AG20443 (cell line): ENCODE results near the gene CNNM2.
"Not testable (repeated sequence)": the region's sequence is repeated elsewhere in the genome, so short reads cannot be mapped to it uniquely, and the experiment has no call there.

Source experiments
- DNase-seq: peaks from one replicate; pipeline ENCODE4 v3.0.0; 2012; ENCODE audit warnings: low spot score, mixed read lengths

CNNM2 gene

DNA sequence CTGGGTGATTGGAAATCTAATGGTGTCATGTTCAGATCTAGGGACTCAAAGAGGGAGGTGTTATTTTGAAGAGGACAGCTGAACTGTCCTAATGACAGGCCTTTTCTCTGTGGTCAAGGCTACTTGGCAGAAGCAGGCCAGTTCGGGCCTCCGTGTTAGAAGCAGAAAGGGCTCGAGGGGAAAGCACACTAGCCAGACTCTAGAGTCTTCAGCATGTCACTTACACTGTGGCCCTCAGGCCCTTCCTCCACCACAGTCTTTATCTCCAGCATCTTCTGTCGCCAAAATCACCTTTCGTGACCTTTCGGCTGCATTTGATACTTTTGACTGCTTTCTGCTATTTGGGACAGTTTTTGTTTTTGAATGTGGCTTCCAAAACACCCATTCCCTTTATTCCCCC lies 123.3 kb downstream of the CNNM2 start:
- no peak for DNase-seq

DNA sequence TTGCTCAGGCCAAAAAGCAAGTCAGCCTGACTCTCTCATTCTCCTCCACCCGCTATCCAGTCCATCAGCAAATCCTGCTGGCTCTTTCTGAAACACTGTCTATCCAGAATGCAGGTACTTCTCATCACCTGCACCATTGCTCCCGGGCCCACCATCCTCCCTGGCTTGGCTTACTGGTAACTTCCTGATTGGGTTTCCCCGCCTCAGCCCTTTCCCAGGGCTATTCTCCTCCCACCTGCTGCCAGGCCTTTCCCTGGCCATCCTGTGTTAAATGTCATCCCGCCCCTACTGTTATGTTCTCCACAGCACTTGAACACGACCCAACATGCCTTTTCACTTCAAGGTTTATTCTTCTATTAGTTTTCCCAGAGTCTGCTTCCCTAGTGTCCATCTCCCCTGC lies 124.0 kb downstream of the CNNM2 start:
- DNase-seq, result no peak

DNA sequence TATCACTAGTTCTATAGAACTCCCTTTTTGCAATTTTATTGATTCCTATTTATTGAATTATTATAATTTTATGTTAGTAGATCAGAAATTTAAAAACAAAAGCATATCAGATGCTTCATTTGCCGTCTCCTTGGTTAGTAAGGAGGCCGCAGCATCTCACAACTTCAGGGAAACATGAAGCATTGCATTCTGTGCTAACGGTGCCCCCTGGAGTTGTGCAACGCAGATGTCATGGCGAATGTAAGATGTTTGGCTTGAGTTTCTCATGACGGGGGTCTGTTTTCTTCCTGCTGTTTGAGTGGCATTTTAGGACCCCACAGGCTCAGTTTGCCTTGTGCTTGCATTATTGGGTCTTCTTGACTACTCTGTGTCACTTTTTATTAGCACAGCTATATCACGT lies 124.8 kb downstream of the CNNM2 start:
- no peak for DNase-seq

DNA sequence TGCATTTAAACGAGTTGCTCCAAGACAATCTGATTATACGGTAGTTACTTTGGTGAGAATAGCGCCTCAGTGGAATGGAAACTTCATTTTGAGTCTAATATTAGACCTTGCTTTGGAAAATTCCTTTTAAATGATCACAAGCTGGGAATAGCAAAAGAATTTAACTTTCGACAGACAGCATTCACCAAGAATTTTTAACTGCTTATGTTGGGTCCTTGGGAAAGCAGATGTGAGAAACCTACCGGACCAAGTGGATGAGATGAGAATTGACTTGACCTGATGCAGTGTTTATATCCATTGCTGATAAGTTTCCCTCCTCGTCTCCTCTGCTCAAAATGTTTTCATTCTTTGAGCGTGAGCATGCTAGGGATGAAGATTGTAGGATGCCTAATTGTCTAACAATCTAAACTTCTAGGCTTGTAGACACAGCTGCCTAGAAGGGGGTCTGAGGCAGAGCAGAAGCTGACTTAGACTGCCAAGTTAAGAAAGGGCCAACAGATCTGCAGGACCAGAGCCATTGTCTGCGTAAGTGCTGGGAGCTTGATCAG lies 126.9 kb downstream of the CNNM2 start:
- DNase-seq, result peak; percentile 55

DNA sequence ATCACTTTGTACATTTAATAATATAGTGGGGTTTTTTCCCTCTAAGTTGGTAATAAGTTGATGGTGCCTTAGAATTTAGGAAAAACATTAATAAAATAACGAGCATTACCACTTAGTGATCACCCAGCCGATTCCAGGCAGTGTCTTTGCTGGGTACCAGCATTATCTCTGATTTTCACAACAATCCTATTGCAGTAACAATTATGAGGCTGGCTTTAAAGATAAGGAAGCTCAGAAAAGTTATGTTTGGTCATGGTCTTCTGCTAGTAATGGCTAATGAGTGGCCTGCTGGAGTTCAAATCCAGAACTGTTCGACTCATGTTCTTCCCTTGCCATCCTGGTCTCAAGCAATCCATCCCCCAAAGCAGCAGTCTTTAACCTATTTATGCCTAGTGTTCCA lies 127.9 kb downstream of the CNNM2 start:
- DNase-seq, result no peak

DNA sequence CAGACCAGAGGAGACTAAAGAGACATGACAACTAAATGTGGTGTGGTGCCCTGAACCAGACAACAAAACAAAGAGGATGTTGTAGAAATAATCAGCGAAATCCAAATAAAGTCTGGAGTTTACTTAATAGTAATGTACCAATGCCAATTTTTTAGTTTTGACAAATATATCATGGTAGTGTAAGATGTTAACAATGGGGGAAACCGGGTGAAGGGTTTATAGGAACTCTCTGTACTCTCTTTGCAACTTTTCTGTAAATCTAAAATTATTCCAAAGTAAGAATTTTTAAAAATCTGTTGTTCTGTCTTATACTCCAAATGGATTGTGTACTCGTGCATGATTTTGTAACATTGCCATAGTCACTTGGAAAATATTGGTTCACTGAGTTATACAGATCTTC lies 129.3 kb downstream of the CNNM2 start:
- DNase-seq, result no peak

DNA sequence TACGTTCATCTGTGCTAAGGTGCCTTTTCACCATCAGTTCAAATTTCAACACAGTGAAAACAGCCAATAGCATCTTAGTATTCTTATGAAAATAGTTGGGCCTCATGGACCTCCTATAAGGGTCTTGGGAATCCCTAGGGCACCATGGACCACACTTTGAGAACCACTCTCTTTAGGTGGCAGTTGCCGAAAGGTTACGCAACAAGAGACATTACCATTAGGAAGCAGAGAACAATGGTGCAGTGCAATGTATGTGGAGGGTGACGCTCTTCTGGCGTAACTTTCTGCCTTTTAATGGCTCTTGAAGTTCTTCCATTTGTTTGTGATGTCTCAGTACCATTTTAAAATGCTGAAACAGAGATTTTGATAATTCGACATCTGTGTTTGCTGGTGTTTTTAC lies 131.1 kb downstream of the CNNM2 start:
- DNase-seq, result no peak

DNA sequence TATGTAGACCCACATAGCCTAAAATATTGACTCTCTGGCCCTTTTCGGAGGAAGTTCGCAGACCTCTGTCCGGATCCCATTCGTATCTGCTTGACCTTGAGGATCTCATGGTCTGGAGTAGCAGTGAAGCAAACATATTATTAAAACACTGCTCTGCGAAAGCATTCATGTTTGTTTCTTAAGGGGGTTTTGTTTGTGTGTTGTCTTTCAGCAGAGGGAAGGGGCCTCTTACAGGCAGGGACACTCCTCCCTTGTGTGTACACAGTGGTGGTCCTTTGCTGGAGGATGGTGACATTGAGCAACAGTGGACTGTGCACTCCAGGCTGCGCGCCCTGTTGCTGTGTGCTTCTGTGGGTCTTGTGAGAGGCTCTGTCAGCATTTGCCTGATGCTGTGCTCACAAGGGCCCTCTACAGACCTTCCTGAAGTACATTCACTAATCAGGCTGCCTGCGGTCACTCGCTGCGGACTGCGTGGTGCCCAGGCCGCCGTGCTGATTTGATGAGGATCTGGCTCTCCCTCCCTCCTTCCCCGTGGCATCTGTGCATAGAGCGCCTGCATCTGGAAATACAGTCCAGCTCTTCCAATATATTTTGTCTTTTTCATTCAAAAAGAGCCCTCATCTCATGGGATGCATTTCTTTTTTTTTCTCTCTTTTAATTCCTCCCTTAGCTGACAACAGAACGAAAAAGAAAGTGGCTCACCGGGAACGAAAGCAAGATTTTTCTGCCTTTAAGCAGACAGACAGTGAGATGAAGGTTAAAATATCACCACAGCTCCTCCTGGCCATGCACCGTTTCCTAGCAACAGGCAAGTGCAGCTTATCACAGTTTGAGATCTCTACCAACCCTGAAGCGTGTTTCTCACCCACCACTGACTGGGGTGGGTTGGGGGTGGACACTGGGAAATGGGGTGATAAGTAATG lies 135.8 kb downstream of the CNNM2 start:
- peak; percentile 86 for DNase-seq

DNA sequence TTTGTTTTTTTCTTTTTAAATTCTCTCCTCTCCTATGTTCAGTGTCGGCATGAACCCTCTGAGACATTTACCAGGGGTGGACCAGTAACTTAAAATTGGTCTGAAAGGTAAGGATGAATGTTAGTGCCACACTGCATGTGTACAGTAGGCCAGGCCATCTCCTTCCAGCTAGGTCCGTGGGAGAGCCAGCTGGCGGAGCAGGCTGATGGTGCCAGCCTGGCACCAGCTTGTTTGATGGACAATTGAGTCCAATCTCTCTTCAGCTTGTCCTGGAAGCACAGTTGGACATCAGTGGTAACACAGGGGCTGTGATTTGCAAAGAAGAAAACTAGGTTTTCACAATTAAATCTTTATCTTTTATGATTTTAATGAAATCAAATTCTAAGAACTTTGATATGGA lies 136.5 kb downstream of the CNNM2 start:
- DNase-seq, result no peak

DNA sequence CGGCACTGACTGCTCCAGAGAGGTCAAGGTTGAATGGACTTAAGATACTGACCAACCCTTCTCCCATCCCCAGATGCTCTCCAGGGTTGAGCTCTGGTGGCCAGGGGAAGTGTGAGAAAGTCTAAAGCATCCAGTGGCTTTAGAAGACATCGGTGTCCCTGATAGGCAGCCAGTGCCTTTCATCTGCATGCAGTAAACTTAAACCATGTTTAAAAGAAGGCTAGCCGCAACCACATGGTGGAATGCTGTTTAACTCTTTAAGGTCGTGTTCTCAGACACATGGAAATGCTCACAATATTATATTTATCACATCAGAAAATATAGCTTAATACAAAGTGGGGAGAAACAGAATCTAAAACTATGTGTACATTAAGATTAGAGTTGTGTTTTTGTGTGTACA lies 137.0 kb downstream of the CNNM2 start:
- DNase-seq, result no peak

DNA sequence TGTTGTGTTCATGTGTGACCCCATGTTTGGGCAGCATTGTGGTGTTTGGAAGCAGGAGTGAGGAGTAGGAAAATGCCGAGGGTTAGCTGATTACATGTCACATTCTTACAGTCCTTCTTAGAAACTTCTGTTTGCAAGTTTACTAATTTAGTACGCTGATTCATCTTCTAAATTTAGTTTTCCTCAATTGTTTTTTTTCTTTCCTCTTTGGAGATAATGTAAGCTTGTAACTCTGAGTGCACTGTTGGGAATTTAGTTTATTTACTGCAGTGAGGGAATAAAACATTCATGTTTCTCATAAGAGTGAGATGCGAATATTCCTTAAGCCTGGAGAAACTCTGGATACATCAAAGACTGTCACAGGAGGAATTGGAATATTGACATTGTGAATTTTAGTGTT lies 139.9 kb downstream of the CNNM2 start:
- DNase-seq, result no peak

DNA sequence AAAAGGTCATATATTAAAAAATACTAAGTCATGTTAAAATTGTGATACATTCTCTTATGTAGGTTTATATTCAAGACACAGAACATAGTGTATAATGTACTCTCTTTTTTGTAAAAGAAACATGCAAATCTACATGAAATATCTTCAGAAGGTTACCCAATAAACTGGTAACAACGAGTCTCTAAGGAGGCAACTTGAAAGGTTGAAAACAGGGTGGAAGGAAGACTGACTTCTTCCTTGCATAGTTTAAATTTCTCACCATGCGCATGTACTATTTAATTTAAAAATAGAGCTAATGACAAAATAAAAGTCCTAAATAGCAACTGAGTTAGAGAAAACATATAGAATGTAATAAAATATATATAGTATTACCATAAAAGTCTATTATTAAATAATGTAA lies 142.5 kb downstream of the CNNM2 start:
- no peak for DNase-seq

DNA sequence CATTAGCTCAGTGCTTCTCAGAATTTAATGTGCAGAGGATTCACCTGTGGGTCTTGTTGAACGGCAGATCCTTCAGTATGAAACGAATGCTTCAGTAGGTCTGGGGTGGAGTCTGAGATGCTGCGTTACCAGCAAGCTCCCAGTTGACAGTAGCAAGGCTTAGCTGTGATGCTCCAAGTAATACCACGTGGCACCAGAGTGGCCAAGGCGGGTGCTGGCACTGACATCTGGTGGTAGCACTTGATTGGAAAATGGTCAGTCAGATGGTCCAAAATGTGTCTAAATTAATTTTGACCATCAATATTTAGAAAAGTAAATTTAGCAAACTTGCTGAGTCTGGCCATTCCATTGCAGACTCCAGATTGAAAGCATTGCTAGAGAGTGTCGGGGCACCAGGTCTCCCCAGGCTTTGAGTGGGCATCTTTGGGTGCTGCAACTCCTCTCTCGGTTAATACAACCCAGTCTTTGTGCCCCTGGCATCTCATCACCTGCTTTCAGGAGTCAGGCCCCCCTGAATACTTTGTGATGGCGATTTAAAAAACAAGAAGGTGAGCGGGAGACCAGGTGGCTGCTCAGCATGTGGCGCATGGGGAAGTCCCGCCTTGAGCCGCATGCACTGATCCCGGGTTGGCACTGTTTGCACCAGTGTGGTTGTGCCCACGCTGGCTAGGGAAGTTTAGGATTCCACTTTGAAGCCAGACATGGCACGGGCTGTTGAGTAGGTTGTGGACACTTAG lies 144.9 kb downstream of the CNNM2 start:
- DNase-seq, result no peak

DNA sequence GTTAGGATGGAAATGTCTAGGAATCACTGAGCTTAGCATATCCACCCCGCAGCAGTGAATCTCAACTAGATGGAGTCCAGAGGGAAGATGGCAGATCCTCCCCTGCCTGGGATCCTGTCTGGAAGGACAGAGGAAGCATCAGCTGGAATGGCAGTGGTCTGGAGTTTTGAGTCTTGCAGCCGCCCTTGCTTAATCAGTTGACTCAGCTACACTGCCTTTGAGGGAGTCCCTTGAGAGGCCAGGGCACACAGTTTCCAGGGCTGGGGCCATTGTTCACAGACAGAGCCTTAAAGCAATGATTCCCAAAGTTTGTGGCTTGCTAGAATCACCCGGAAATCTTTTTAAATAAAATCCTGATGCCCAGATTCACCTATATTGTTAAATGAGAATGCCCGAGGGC lies 146.9 kb downstream of the CNNM2 start:
- DNase-seq, result no peak

DNA sequence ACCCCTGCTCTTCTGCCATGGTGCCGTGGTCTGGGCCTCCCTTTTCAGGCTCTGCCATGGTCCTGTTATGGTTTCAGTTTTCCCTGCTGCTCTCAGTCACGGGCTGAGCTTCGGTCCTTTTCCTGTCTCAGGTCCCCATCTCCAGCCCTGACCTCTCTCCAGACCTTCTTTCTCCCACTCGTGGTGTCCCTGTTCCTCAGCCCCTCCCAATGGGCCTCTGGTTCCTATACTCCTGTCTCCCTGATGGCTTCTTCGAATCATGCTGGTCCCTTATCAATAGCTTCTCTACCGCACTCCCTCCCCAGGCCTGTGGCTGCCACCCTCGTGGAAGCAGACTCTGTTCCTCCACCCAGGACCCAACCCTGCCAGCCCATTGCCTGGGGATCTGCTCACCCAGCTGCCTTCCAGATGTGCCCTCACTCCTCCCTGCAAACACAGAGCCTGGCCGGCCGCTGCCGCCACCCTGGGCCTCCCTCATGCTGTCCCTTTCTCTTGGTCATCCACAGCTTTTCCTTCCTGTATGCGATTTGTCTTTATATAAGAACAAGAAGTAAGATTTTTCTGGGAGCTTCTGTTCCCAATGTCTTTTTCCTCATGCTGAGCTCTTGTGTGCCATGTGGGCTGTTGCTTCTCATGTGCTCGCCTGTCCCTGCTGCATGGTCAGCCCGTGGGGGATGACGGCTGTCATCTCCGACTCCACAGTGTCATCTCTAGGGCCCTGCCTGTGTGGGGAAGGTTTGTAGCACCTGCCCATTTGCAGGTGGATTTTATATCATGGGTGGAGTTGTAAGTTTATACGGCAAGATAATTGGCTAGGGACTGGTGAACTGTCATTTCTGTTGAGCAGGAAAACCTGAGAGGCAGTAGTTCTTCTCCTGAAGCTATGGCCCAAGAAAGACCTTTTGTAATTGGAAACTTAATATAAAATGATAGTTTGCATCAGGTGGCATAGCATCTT lies 148.3 kb downstream of the CNNM2 start:
- DNase-seq, result no peak

DNA sequence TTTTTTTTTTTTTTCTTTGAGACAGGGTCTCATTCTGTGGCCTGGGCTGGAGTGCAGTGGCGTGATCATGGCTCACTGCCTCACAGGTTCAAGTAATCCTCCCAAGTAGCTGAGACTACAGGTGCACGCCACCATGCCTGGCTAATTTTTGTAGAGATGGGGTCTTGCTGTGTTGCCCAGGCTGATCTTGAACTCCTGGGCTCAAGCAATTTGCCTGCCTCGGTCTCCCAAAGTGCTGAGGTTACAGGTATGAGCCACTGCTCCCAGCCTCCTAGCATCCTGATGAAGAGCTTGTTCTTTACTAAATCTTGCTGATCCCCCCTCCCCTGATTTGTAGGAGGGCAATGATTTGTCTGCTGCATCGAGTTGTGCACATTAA lies 149.0 kb downstream of the CNNM2 start:
- not testable (repeated sequence) for DNase-seq

DNA sequence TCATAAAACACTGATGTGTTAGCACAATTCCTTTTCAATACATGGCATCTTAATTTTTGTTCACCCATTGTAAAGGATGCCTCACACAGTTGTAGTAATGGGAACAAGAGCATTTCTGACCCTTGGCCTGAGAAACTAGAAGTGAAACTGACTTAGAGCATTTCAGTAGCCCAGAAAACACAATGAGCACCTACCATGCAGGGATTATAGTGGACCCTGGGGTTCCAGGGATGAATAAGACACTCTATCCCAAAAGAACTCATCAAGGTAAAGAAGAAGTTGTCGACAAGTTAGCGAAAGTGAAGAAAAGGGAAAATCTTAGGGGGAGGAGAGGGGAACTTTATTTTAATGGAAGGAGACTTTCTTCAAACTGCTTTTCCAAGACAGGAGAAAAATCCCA lies 149.4 kb downstream of the CNNM2 start:
- no peak for DNase-seq

DNA sequence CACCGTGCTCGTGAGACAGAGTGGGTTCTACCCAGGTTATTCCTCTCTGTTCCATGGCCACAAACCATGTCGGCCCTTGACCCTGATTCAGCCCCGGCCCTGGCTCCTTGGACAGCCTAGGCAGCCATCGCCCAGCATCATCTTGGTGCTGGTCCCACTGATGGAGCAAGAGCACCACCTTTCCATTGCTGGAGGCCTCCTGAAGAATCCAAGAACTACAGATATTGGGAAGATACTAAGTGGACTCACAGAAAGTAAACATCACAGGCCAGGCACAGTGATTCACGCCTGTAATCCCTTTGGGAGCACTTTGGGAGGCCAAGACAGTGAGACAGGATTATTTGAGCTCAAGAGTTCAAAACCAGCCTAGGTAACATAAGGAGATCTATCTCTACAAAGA lies 149.9 kb downstream of the CNNM2 start:
- DNase-seq, result no peak

DNA sequence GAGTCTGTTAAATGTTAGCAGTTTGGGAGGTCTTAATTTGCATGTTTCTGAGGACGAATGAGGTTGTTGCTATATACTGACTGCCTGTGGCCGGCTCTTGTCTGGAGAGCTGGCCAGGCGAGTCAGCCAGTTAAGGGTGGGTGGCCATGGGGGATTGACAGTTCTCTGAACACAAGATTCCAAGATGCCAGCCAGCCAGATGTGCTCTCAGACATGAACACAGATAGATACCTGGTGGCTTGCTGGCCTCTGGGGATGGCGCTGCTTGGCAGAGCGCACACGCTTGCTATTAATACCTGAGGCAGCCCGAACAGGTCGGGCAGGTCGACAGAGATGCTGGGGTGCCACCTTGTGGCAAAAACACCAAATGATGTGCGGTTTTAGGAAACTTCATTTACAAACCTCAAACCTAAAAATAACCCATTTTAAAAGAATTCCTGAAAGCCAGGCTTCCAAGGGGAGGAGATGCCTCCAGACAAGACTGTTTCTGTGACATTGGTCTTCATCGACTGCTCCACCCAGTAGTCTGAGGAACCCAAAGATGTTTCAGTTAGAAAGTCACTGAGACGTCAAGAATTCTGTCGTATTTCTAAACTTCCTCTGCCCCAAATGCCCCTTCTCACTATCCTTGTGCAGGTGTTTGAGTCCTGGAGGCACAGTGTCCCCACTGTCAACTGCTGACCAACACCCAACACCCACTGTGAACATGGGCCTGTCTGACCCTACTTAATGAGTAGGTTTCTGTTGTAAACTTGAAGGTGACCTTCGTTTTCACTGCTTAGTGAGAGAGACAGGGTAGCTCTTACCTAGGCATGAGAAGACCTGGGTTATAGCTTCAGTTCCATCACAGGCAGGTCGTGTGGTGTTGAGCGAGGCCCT lies 151.6 kb downstream of the CNNM2 start:
- DNase-seq, result peak; percentile 68

DNA sequence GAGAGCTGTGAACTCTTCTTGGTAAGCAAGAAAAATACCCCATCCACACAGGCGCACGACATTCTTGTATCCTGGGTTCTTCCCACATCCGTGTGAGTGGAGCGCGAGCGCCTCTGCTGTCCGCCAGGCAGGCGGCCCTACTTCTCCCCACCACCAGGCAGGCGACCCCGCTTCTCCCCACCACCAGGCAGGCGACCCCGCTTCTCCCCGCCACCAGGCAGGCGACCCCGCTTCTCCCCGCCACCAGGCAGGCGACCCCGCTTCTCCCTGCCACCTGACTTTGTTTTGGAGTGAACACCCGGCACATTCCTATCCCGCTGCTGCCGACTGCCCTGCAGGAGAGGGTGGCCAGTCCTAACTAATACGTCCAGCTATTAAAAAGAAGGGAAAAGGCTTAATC lies 154.2 kb downstream of the CNNM2 start:
- DNase-seq, result no peak

DNA sequence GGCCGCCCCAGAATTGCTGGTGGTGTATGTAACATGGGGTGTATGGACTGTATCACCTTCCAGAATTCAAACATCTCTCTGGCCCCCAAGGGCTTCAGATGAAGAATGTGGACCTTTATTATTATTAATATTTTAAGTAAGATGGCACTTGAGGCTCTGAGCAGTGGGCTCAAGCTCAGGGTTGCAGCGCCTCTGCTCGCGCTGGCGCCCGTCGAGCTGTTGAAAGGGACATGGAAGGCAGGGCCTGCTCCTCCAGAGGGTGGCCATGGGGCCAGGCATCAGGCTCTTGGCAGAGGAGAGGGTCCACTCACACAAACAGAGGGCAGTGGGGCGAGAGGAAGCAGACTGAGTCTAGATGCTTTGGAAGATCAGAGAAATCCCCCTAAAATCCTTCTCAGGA lies 154.8 kb downstream of the CNNM2 start:
- no peak for DNase-seq
